ENCODE results near the gene TTC39B.

DNA sequence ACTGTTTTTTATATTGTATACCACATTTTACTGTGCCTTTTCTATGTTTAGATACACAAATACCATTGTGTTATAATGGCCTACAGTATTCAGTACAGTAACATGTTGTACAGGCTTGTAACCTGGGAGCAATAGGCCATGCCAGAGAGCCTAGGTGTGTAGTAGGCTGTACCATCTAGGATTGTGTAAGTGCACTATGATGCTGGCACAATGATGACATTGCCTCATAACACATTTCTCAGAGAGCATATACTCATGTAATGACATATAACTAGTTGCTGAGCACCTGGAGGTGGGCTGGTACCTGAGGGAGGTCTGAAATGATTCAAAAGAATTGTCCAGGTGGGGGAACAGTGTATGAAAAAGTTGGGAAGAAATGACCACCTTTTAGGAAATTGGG lies 13.9 kb downstream of the TTC39B start:
- TF ChIP-seq POLR2A (IDR thresholded peaks at IDR 0.05) = no peak
- TF ChIP-seq, protein P1, sequence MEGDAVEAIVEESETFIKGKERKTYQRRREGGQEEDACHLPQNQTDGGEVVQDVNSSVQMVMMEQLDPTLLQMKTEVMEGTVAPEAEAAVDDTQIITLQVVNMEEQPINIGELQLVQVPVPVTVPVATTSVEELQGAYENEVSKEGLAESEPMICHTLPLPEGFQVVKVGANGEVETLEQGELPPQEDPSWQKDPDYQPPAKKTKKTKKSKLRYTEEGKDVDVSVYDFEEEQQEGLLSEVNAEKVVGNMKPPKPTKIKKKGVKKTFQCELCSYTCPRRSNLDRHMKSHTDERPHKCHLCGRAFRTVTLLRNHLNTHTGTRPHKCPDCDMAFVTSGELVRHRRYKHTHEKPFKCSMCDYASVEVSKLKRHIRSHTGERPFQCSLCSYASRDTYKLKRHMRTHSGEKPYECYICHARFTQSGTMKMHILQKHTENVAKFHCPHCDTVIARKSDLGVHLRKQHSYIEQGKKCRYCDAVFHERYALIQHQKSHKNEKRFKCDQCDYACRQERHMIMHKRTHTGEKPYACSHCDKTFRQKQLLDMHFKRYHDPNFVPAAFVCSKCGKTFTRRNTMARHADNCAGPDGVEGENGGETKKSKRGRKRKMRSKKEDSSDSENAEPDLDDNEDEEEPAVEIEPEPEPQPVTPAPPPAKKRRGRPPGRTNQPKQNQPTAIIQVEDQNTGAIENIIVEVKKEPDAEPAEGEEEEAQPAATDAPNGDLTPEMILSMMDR (IDR thresholded peaks at IDR 0.05) = no peak
